Mesodermal cell (in vitro differentiated cells): ENCODE data around the gene ILK.

Experiments used
- H3K27ac ChIP-seq: 2 replicates; pipeline ENCODE4 v1.7.0; 2013; ENCODE audit warnings: mild to moderate bottlenecking, low read depth, low read length, moderate library complexity; ENCODE audit not compliant: severe bottlenecking
- H3K36me3 ChIP-seq: 2 replicates; pipeline ENCODE4 v1.7.1; 2013; ENCODE audit warnings: mild to moderate bottlenecking, low read length, moderate library complexity; ENCODE audit not compliant: control insufficient read depth, insufficient read depth
- H3K4me1 ChIP-seq: one replicate; pipeline ENCODE4 v1.7.1; 2013; ENCODE audit warnings: mild to moderate bottlenecking, low read length; ENCODE audit not compliant: insufficient read depth, control insufficient read depth, poor library complexity, severe bottlenecking
- H3K4me3 ChIP-seq: 2 replicates; pipeline ENCODE4 v1.7.0; 2013; ENCODE audit warnings: low read length, control low read depth, mild to moderate bottlenecking; ENCODE audit not compliant: insufficient read depth, poor library complexity, severe bottlenecking; ENCODE audit errors: extremely low read depth
- H3K9me3 ChIP-seq: 2 replicates; pipeline ENCODE4 v1.7.1; 2013; ENCODE audit warnings: mild to moderate bottlenecking, low read length, moderate library complexity; ENCODE audit not compliant: control insufficient read depth
- WGBS, 2 experiments: methylation state at CpG; one replicate each; pipeline ENCODE4 v1.1.5; 2013; ENCODE audit warnings: missing lambda C conversion rate in 2 of 2; ENCODE audit not compliant: insufficient coverage in 2 of 2; 5-methylcytosine and 5-hydroxymethylcytosine counted together

The ILK gene

DNA sequence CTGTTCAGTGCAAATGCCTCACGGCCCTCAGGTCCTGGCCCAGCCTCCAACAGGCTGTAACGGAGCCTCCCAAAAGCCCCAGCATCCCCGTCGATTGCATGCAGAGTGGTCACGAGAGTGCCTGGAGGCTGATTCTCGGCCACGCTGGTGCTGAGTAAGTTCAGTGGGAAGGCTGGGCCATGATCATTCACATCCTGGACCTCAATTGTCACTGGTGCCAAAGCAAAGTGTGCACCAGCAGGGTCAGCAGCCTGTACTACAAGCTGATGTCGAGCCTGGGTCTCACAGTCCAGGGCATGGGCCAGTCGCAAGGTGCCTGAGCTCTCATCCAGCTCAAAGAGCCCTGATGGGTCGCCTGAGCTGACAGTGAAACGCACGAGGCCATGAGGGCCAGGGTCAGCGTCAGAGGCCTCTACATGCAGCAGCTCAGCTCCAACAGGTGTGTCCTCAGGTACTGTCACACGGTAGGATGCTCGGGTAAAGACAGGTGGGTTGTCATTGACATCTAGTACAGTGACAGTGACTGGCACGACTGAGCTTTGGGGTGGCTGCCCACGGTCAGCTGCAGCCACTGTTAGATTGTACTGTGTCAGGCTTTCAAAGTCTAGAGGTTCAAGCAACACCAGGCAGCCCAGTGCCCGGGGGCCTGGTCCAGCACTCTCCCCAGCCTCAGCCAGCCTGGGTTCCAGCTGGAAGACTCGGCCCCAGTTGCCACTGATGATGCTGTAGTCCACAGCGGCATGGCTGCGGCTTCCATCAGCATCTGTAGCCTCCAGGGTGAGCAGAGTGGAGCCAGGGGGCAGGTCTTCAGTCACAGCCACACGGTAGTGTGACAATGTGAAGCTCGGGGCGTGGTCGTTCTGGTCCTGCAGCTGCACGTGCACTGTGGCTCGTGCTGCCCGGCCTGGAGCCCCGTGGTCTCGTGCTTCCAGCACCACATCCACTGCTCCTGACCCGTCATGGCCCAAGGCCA lies 20.1 kb downstream of the ILK start:
- no peak overlapping the region for H3K4me3 ChIP-seq
- H3K9me3 ChIP-seq: no peaks in the 10 kb centered on the region
- H3K36me3 ChIP-seq: peaks cover 54% of the 10 kb centered on the region
- no peak overlapping the region for H3K27ac ChIP-seq
- 91 to 96% methylated on average over 26 to 31 of the region's 31 CpGs for WGBS, 2 experiments
- no peaks in the 10 kb centered on the region for H3K4me1 ChIP-seq

DNA sequence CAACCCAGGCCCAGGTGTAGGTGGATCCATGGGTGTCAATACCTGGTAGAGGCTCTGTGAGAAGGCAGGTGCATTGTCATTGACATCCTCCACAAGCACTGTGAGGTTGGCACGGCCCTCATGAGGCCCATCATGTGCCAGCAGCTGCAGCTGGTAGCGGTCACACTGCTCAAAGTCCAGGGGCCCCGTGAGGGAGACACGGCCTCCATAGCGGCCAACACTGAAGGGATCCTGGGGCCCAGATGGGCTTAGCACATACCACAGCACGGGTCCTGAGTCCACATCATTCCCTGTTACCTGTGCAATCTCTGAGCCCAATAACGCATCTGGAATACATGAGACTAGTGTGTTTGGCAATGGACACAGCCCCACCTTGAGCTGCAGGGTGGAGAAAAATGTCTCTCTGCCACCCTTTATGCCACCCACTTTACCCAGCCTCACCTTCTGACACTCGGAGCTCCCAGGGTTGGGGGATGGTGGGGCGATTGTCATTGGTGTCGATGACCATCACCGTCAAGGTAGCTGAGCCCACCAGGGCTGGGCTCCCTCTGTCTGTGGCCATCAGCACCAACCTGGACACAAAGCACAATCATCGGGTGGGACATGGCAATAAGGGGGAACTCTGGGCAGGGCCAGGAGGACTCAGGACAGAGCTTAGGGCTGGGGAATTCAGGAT lies 21.7 kb downstream of the ILK start:
- WGBS, 2 experiments: 95 to 97% methylated on average over 9 to 11 of the region's 12 CpGs
- Histone ChIP-seq H3K4me1 (no peaks in the 10 kb centered on the region), H3K27ac (no peak overlapping the region), H3K9me3 (no peaks in the 10 kb centered on the region), H3K4me3 (no peak overlapping the region), H3K36me3 (peaks cover 68% of the 10 kb centered on the region)

DNA sequence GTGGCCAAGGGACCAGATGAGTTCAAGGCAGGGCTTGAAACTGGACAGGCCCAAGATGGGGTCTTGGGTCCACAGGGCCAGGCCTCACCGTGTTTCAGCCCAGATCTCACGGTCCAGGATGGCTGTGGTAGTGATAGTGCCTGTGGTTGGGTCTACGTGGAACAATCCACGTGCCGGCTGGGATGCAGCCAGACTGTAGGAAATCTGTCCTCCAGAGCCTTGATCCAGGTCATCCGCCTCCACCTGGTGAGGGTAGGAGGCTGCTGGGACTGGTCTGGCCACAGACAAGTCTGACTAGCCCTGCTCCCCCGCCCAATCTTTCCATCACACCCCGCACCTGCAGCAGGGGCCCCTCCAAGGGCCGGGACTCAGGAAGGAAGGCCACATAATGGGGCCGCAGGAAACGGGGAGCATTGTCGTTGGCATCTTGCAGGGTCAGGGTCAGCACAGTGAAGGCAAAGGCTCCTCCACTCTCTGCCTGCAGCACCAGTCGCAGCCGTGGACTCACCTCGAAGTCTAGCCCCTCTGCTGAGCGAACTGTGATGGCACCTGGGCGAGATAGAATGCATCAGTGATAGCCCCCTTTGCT lies 22.4 kb downstream of the ILK start:
- Histone ChIP-seq H3K4me3 (no peak overlapping the region), H3K36me3 (peaks cover 73% of the 10 kb centered on the region), H3K4me1 (no peaks in the 10 kb centered on the region)

DNA sequence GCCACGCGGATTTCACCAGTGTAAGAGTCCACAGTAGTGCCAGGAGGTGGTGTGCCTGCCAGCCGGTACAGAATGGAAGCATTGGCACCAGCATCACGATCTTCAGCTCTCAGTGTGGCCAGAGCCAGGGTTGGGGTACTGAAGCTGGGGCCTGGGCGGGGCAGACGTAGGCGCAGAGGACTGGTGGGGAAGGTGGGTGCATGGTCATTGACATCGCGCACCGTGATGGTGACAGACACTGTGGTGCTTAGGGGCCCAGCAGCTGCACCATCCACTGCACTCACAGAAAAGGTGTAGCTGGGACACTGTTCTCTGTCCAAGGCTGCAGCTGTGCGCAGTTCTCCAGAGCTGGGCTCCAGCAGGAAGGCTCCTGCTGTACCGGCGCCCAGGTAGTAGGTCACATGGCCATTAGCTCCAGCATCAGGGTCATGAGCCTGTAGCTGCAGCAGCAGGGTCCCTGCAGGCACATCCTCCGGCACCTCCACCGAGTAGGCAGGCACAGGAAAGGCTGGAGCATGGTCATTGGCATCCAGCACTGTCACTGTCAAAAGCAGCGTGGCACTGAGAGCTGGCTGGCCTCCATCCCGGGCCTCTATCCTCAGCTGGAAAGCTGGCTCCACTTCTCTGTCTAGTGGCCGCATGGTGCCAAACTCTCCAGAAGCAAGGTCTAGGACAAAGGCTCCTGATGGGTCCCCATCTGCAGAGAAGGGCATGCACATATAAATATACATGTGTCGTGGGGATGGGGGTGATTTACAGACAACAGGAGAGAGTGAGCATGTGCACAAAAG lies 23.6 kb downstream of the ILK start:
- no peak overlapping the region for H3K27ac ChIP-seq
- peaks cover 85% of the 10 kb centered on the region for H3K36me3 ChIP-seq
- no peaks in the 10 kb centered on the region for H3K9me3 ChIP-seq
- H3K4me1 ChIP-seq: no peaks in the 10 kb centered on the region
- H3K4me3 ChIP-seq: no peak overlapping the region
- whole genome bisulfite sequencing, 2 experiments: 88 to 89% methylated on average over 17 to 19 of the region's 19 CpGs

More for the DNA sequence above, 22.4 kb downstream of the ILK start:
- H3K9me3 ChIP-seq: no peaks in the 10 kb centered on the region
- no peak overlapping the region for H3K27ac ChIP-seq
- WGBS, 2 experiments: 94 to 96% methylated on average over 16 to 17 of the region's 17 CpGs

DNA sequence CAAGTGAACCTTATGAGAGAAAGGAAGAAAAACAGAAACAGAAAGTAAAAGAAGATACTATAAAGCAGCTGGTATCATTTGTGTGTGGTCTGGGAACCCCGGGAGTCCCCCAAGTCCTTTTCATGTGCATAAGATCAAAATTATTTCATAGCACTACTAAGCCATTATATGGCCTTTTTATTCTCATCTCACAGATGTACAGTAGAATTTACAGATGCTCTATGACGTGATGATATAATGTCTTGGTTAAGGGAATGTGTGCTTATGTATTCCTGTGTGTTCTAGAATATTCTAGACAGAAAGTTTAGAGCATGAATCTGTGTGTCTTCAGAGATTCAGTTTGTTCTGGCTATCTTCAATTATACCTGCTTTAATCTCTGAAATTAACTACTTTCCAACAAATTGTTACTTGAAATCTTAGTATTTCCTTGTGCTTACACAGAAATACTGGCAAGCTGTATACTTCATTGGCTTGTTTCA lies 24.2 kb downstream of the ILK start:
- Histone ChIP-seq H3K4me1 (no peaks in the 10 kb centered on the region), H3K27ac (no peak overlapping the region), H3K36me3 (peaks cover 89% of the 10 kb centered on the region), H3K9me3 (no peaks in the 10 kb centered on the region), H3K4me3 (no peak overlapping the region)
- WGBS, 2 experiments: no CpG with 5 or more reads among the region's 2 CpGs

DNA sequence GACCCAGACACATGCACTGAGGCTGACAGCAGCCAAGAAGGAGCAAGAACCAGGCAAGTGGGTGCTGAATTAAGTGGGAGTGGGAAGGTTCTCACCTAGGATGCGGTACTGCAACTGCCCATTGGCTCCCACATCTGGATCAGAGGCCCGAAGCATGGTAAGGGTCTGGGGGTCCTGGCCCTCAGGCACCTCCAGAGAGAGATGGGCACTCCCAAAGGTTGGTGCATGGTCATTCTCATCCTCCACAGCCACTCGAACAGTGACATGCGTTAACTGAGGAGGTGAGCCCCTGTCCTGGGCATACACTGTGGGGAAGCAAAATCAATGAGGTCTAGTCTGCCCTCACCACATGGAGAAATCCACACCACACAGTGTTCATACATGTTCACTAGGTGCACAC lies 25.0 kb downstream of the ILK start:
- H3K27ac ChIP-seq: no peak overlapping the region
- WGBS, 2 experiments: 93 to 100% methylated on average over 3 to 4 of the region's 4 CpGs
- peaks cover 90% of the 10 kb centered on the region for H3K36me3 ChIP-seq
- no peaks in the 10 kb centered on the region for H3K9me3 ChIP-seq
- no peaks in the 10 kb centered on the region for H3K4me1 ChIP-seq
- no peak overlapping the region for H3K4me3 ChIP-seq

DNA sequence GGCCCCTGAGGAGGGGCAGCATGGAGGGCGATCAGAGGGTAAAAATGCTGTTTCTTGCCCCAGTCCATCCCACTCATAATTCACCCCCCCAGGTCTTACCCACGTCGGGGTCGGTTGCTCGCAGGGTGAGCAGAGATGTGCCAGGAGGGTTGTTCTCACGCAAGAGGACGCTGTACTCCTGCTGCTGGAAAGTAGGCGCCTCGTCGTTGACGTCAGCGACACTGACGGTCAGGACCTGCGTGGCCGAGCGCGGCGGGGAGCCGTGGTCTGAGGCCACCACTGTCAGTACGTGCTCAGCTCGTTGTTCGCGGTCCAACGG lies 26.0 kb downstream of the ILK start:
- Histone ChIP-seq H3K4me1 (peaks cover under 1% of the 10 kb centered on the region), H3K4me3 (no peak overlapping the region), H3K36me3 (peaks cover 91% of the 10 kb centered on the region), H3K27ac (no peak overlapping the region), H3K9me3 (no peaks in the 10 kb centered on the region)
- 97 to 98% methylated on average over 22 to 23 of the region's 24 CpGs for WGBS, 2 experiments

DNA sequence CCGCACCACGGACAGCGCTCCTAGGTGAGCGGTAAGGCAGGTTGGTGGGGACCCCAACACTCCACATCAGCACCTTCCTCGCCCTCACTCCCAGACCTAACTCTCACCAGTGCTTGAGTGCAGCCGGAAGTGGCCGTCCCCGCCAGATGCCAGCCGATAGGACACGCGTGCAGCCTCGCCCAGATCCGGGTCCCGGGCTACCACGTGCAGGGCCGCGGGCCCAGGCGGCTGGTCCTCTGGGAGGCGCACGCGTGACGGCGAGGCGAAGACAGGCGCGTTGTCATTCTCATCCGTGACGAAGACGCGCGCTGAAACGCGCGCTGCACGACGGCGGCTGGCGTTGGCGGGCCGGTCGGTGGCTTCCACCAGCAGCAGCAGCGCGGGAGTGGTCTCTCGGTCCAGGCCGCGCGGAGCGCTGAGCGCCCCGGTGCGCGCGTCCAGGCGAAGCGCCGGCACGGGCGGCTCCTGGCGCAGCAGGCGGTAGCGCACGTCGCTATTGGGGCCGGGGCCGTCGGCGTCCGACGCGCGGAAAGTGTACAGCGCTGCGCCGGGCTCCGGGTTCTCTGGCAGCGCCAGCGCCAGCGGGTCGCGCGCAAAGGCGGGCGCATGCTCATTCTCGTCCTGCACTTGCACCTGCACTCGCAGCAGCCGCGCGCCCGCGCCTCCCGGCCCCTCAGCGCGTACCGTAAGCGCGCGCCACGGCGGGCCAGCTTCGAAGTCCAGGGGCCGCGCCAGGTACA lies 26.5 kb downstream of the ILK start:
- Histone ChIP-seq H3K4me1 (peaks cover 5% of the 10 kb centered on the region), H3K4me3 (no peak overlapping the region), H3K27ac (no peak overlapping the region), H3K36me3 (peaks cover 87% of the 10 kb centered on the region), H3K9me3 (no peaks in the 10 kb centered on the region)
- WGBS, 2 experiments: 48 to 57% methylated on average over 79 to 101 of the region's 102 CpGs

DNA sequence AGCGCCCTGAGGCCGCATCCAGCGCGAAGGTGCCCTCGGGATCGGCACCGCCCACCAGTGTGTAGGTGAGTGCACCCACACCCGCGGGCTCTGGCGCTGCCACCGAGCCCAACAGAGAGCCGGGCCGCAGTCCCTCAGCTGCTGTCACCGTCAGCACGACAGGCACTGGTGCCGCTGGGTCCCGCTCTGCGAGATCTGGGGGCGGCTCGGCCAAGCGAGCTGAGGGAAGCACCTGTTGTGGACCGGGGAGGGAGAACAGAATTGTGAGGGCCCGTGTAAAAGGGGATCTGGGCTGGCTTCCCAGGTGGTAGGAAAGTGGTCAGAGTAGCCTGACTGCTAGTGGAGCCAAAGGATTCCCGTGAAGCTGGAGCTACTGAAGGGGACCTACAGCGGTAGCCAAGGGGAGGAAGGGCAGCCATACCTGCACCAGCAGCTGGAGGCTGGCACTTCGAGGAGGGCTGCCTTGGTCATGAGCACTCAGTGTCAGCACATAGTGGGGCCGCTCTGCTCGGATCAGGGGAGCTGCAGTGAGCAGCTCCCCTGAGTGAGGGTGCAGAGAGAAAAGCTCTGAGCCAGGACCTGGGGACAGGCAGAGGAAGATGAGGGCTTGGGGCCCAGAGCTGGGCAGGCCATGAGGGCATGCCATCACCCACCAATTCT lies 27.2 kb downstream of the ILK start:
- H3K9me3 ChIP-seq: no peaks in the 10 kb centered on the region
- no peak overlapping the region for H3K4me3 ChIP-seq
- peaks cover 80% of the 10 kb centered on the region for H3K36me3 ChIP-seq

More for the DNA sequence above, 27.2 kb downstream of the ILK start:
- H3K27ac ChIP-seq: no peak overlapping the region
- WGBS, 2 experiments: 45 to 56% methylated on average over 27 to 28 of the region's 28 CpGs
- peaks cover 12% of the 10 kb centered on the region for H3K4me1 ChIP-seq
